Thyroid gland (tissue), 4 donors: ENCODE measurements around the gene CPD.

Experiments used
- POLR2A ChIP-seq, 2 donors: fragments of 450-650 bp; IDR thresholded peaks; one replicate each; pipeline ENCODE4 v1.6.1; 2017; ENCODE audit warnings: antibody characterized with exemption in 2 of 2, mild to moderate bottlenecking in 2 of 2, moderate library complexity in 1 of 2
- TF ChIP-seq, protein P1 (sequence below), 6 experiments: fragments of 200-600 bp in 3 of 6; fragments of 450-650 bp in 3 of 6; sonication (generic) in 3 of 6; IDR thresholded peaks; one replicate each; pipeline ENCODE4 v1.5.1; 2016 to 2019; ENCODE audit warnings: antibody characterized with exemption in 6 of 6, mild to moderate bottlenecking in 2 of 6, inconsistent platforms in 1 of 6, moderate library complexity in 1 of 6

DNA sequence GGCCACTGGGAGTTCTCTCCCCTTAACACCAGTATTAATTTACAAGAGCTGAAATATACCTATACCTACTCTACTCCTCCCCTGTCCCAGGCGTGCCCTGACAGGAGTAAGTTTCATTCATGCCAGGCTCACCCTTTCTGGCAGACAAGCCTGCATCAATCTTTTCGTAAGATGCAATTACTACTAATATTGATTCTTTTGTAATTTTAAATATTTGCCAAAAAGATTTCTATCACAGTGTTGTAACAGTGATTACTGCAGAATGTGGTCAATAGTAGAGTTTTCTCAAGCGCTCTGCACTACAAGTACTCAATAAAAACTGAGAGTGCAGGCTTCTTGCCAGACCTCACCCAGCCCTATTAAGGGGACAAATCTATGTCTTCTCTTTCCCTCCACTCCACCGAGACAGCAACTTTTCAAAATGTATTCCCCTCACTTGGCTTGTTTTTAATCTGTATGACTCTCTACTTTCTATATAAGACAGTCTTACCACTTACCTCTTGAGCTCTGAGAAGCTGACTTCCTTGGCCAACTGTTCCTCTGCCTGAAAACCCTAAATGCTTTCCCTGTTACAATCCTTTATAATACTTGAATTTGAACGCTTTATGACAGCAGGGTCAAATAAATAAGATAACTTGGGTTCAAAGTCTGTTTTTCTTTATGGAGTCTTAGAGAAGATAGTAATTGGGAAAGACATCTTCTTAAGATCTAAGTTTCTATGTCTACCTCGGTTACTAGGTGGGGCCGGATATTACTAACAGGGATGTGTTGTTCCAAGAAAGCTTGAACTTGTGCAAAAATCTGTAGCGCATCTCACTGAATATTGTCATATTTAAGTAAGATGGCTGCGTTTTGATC lies 45.0 kb upstream of the CPD start, which contains the start of gene TMIGD1:
- TF ChIP-seq, protein P1, sequence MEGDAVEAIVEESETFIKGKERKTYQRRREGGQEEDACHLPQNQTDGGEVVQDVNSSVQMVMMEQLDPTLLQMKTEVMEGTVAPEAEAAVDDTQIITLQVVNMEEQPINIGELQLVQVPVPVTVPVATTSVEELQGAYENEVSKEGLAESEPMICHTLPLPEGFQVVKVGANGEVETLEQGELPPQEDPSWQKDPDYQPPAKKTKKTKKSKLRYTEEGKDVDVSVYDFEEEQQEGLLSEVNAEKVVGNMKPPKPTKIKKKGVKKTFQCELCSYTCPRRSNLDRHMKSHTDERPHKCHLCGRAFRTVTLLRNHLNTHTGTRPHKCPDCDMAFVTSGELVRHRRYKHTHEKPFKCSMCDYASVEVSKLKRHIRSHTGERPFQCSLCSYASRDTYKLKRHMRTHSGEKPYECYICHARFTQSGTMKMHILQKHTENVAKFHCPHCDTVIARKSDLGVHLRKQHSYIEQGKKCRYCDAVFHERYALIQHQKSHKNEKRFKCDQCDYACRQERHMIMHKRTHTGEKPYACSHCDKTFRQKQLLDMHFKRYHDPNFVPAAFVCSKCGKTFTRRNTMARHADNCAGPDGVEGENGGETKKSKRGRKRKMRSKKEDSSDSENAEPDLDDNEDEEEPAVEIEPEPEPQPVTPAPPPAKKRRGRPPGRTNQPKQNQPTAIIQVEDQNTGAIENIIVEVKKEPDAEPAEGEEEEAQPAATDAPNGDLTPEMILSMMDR (IDR thresholded peaks at IDR 0.05) = no peak
- TF ChIP-seq POLR2A (IDR thresholded peaks at IDR 0.05) = no peak
